GM18951 (cell line): Measurements from ENCODE around the gene PTPRN2.

Experiments used
- POLR2A ChIP-seq: IDR thresholded peaks from 4 replicates; pipeline ENCODE4 v1.6.1; 2011; ENCODE audit warnings: mild to moderate bottlenecking; ENCODE audit not compliant: insufficient read length, insufficient read depth; ENCODE audit errors: extremely low read depth
- in situ Hi-C: fragments of 300-500 bp; cut with MboI; formaldehyde crosslinking; loops from one replicate; pipeline ENCODE4 v1.12.0; 2022; ENCODE audit warnings: low sequenced_read_pairs, mixed read lengths, inconsistent platforms; ENCODE audit not compliant: unreplicated experiment

Gene PTPRN2

DNA sequence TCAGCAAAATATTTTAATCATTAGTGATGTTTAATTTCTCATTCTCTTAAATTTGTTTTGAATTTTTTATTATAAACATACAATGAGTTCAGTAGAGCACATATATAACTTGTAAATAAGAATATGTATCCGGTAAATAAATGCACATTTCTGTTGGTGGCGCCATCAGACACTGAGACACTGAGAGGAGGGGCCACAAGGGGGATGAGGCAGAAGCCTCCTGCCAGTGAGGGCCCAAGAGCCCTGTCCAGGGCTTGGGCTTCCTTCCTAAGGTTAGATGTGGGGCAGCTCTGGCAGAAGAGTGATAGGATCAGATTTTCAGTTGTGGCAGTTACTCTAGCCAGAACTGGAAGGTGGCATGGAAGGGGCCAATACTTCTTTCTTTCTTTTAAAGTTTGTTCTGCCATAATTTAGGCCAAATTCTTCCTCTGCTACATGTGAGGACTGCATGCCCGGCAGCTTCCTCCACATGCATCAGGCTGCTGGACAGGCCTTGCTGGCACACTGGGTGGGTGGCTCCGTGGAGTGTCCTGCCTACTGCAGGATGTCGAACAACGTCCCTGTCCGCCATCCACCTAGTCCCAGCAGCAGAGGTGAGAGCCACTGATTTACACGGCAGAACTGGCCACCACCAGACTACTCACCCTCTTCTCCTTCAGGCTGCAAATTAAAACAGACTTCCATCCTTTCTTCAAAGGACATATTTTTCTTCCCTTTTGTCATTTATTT, 13.2 kb downstream of the PTPRN2 start:
- TF ChIP-seq POLR2A = no peak
- in situ Hi-C loops = no loop called here

DNA sequence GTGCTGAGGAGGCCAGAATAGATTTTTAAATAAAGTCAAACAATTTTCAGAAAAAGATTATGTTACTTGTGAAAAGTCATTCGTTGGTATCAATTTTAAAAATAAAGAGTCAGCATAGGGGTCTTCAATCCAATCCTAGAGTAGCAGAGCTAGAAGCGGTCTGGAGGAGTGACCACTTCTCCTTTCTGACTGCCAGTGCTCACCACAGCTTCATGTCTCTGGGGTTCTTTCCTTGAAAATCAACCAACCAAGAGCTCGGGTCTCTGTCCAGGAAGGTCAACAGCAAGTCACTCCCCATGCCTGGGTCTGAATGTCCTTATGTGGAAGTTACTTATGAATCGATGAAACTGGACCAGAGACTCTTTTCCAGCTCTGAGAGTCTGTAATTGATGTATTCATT, 14.3 kb downstream of the PTPRN2 start:
- in situ Hi-C loops = no loop called here
- TF ChIP-seq POLR2A = no peak

DNA sequence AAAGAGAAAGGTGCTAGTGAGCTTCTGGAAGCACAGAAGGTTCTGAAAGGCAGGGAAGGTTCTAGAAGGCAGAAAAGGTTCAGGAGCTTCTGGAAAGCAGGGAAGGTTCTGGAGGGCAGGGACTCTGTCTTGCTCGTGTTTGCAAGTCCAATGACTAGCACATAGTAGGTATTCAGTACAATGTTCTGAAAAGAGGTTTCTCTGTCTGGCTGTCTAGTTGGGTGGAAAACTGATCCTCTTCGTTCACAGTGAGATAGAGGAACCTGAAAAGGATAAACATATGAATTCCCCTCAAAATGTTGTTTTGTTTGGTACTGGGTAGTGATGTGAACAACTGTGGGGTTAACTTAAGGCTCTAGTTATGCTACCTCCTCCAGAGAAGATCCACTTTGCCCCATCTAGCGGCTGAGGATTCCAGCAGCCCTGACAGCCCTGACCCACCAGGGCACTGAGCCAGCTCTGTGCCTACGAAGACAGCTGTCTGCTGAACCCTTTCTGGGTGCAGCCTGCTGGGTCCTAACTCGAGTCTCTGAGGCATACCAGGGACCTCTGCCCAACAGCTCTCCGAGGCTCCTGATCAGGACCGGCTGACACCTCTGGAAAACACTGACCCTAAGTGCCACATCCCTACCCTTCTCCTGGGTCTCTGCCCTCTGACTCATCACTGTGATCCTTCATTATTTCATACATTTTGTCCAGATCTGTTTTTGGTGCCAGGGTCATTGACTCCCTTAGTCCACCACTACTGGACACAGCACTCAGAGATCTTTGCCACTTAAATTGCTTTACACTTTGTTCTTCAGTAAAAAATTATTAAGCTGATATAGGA, 15.4 kb downstream of the PTPRN2 start:
- in situ Hi-C loops = no loop called here
- no peak for TF ChIP-seq POLR2A

DNA sequence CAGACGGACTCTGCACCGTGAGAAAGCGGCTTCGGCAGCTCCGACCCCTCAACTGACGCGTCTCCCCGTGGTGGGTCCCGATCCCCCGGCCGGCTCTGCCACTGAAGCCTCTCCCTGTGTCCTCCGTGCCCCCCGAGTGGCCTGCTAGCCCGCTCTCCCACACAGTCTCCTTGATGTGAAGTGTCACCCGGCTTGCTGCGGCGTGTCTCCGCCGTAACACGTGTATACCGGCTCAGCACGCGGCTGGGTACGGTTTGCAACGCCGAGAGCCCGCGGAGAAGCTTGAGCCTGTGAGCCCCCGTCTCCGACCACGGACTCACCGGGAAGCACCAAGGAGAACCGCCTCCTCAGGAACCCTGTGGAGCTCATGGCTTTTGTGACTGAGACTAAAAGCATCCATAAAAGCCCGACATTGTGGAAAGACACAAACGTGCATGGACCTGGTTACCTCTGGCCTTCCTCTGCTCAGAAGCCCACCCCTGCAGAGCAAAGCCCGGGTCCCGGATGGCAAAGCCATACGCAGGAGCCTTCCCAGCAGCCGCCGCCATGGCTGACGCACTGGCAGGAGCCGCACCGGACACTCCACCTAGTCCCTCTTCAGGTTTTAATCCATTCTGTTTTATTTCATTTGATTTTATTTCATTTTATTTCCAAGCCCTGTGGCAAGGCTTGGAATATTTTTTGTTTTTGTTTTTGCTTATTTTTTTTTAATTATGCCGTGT, 17.0 kb downstream of the PTPRN2 start:
- no peak for TF ChIP-seq POLR2A
- in situ Hi-C loops = no loop called here

DNA sequence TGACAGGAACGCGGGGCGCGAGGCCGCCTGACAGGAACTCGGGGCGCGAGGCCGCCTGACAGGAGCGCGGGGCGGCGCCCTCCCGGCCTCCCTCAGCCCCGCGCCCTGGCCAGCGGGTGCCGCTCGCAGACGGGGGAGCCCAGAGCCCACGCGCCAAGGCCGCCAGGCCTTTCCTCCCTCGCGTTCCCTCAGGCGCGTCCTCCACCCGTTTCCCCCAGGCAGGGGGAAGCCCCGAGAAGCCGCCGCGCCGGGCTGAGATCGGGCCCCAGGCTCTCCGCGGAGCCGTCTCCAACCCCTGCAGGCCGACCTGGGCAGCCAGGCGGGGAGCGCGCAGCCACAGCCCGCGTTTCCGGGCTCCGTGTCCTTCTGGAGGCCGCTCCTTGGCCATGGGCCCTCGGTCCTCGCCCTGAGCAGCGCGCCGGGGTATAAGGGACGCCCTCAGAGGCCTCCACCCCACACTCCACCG, 17.7 kb downstream of the PTPRN2 start:
- no peak for TF ChIP-seq POLR2A

DNA sequence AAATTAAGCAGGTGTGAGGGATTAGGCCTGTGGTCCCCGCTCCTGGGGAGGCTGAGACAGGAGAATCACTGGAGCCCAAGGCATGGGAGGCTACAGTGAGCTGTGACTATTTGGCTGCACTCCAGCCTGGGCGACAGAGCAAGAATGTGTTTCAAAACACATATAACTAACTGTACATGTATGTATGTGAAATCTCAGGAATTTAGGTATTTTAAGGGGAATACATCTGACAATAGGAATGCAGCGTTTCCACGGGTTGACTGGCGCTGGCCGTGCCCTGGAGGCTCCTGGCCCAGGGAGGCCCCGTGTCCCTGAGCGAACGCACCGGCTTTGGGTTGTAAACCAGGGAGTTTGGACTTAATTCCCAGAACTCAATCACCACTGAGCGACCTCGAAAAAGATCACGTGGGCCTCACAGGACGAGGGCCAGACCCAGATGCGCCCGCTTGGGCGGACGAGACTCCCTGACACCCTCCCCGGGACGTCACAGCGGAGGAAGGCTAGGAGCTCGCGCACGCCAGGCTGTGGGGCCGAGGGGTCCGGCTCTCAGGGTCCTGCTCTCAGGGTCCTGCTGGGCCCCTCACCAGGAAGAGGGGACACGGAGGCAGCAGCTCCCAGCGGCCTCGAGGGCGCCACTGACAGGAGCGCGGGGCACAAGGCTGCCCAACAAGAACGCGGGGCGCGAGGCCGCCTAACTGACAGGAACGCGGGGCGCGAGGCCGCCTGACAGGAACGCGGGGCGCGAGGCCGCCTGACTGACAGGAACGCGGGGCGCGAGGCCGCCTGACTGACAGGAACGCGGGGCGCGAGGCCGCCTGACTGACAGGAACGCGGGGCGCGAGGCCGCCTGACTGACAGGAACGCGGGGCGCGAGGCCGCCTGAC, 18.4 kb downstream of the PTPRN2 start:
- in situ Hi-C loops = no loop called here
- no peak for TF ChIP-seq POLR2A

More for the DNA sequence above, 17.7 kb downstream of the PTPRN2 start:
- in situ Hi-C loops = no loop called here

DNA sequence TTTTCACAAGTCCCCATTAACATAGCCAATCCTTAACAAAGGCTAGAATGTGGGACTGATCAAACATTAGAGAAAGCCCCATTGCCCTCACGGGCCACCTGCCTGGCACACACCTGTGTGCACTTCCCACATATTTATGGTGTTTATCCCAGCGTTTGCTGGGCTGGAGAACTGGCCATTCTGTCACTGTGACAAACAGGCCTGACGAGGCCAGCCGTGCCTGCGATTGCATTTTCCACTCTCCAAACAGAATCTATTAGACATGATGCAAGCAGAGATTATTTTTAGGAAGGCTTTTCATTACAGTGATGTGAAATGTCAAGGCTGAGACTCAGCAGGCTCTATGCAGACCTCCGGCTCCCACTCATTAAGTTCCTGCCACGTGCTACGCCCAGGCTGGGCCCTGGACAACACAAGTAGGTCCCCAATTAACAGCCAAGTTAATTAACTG, 20.4 kb downstream of the PTPRN2 start:
- in situ Hi-C loops = no loop called here

DNA sequence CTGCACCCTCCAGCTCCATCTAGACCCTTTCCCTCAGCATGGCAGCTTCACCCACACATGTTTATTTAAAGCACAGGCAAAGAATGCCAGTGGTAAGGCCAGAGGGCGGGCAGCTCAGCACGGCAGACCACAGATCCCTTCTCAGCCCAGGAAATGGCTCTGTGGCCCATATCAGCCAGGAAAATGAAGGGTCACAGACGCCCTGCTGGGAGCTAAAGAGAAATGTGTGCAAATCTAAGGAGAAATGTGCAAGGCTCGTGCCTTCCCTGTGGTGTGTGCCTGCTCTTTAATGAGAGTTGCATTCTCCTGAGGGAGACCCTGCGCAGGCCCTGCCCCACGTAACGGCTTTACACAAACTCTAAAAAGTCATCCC, 23.0 kb downstream of the PTPRN2 start:
- in situ Hi-C loops = no loop called here
- TF ChIP-seq POLR2A = no peak

More for the DNA sequence above, 20.4 kb downstream of the PTPRN2 start:
- no peak for TF ChIP-seq POLR2A

DNA sequence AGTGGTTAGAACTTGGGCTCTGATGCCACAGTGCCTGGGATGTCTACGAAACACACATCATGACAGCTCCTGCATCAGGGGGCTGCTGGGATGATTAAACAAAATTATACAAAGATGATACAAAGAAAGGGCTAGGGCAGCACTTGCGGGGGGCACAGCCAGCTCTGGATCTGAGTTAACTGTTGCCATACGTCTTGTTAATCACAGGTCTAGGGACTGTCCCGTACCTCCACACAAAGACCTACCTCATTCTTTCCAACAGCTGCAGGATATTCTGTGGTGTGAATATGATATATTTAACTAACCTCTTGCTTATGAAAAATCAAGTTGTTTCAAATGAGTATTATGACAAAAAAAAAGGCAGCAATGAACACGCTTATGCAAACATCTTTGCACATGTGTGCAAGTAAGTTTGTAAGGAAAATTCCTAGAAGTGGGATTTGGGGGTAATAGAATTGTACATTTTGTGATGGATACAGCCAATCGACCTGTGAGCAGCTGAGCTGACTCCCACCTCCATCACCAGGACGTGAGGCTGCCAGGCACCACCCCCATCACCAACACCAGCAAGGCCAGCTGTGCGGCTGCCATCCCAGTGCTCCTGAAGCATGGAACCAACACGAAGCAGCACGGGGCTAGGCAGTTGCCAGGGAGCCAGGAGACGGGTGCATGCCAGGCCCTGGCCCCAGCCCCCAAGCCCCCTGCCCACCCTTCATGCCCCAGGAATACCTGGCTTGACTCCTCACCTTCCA, 23.5 kb downstream of the PTPRN2 start:
- no peak for TF ChIP-seq POLR2A
- in situ Hi-C loops = no loop called here

DNA sequence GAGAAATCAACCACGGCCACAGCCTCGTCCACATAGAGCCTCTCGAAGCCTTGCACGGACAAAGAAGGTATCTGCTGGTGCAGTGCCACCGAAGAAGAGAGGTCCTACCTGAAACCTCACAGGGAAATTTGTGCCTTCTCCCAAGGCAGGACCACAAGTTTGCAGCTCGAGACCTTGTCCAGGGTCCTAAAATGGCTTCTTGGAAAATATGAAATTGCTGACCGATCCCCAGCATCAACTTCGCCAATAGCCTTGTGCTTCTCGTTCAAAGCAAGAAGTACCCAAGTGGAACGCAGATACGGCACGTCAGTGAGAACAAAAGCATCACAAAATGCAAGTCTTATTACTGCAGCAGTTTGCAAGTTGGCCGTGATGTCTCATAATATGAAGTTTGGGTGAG, 24.6 kb downstream of the PTPRN2 start:
- no peak for TF ChIP-seq POLR2A
- in situ Hi-C loops = no loop called here

DNA sequence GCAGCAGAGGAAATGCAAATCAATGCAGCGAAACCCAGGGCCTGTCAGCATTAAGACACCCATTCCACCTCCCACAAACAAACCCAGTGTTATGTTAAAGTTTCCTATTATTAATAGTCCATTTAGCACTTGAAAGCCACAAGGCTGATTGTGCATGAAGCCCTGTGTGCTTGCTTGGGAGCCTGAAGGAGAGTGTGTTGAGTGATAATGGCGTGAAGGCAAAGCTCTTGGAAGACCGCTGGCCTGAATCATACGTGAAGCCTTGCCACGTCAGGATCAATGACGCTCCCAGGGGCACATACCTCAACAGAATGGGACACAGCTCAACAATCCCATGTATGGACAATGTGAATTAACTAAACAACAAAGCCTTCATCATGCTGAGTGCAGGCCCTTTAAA, 25.1 kb downstream of the PTPRN2 start:
- in situ Hi-C loops = no loop called here
- no peak for TF ChIP-seq POLR2A

DNA sequence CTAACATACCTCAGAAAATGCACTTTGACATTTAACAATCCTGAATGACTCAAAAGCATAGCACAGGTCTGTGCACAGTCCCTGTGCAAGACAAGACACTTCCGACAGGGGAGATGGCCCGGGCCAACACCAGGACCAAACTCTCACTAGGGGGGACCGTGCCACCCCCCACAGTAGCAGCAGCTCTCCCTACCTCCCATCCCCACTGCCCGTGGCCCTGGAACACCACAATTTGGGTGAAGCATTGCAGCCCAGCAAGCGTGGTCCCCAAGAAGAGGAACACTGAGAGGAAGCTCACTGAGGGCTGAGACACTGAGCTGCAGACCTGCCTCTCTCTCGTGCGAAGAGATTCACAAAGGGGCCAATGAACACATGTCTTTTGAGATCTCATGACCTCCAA, 26.0 kb downstream of the PTPRN2 start:
- no peak for TF ChIP-seq POLR2A
- in situ Hi-C loops = no loop called here
